Kidney (tissue), 22 donors: ENCODE results near the gene AGRN. TPM values are rescaled to one million over a fixed set of nuclear protein-coding genes. Genes with fewer than 3 reads are reported as not detected.
A peak's percentile ranks its signal among the peaks of the same experiment; 100 is the strongest.

Experiments
- DNase-seq, 5 donors: peaks; one replicate each; pipeline ENCODE4 v3.0.0-alpha.2; 2013 to 2020
- FAIRE-seq: peaks from 2 replicates; lab custom pipeline; 2012; peaks lifted over from hg19 to GRCh38; lab: Jason Lieb, UNC
- H3K27ac ChIP-seq, 2 donors: one replicate each; pipeline ENCODE4 v1.7.0; 2013; ENCODE audit warnings: low read depth in 2 of 2, low read length in 2 of 2, inconsistent platforms in 1 of 2
- H3K27me3 ChIP-seq: one replicate; pipeline ENCODE4 v1.7.1; 2013; ENCODE audit warnings: low read length, inconsistent platforms; ENCODE audit not compliant: control insufficient read depth, insufficient read depth
- H3K36me3 ChIP-seq, 3 donors: one replicate each; pipeline versions ENCODE4 v1.7.0 to v1.7.1; 2013; ENCODE audit warnings: low read length in 3 of 3, control low read depth in 1 of 3, inconsistent platforms in 1 of 3; ENCODE audit not compliant: insufficient read depth in 3 of 3, control insufficient read depth in 2 of 3
- H3K4me1 ChIP-seq, 3 donors: one replicate each; pipeline versions ENCODE4 v1.7.0 to v1.7.1; 2013; ENCODE audit warnings: low read length in 3 of 3, inconsistent platforms in 1 of 3, low read depth in 1 of 3; ENCODE audit not compliant: control insufficient read depth in 2 of 3, insufficient read depth in 2 of 3
- H3K4me3 ChIP-seq, 3 donors: one replicate each; pipeline versions ENCODE4 v1.7.0 to v1.8.1; 2013; ENCODE audit warnings: low read length in 3 of 3, control low read depth in 1 of 3, inconsistent platforms in 1 of 3
- H3K9ac ChIP-seq, 3 donors: one replicate each; pipeline versions ENCODE4 v1.7.0 to v1.7.1; 2013; ENCODE audit warnings: low read length in 3 of 3, control low read depth in 1 of 3, inconsistent platforms in 1 of 3
- H3K9me3 ChIP-seq, 3 donors: one replicate each; pipeline versions ENCODE4 v1.7.0 to v1.7.1; 2013; ENCODE audit warnings: low read length in 3 of 3, control low read depth in 1 of 3, inconsistent platforms in 1 of 3; ENCODE audit not compliant: control insufficient read depth in 2 of 3, insufficient read depth in 1 of 3
- CTCF ChIP-seq: IDR thresholded peaks from 3 replicates; pipeline ENCODE4 v1.5.1; 2012; ENCODE audit warnings: mild to moderate bottlenecking, moderate library complexity, borderline replicate concordance; ENCODE audit not compliant: insufficient read depth; ENCODE audit errors: extremely low read depth
- intact Hi-C: fragments of 100-400 bp; cut with DNase I; formaldehyde crosslinking; loops from one replicate; pipeline ENCODE4 v1.11.1; 2022
- long read RNA-seq, 10 donors: library from polyadenylated mRNA in 1 of 10; unstranded in 1 of 10; transcript quantifications; one replicate each; pipeline ENCODE4 v2.0.0 and lab custom pipeline, GENCODE V29; 2021 to 2026
- polyA plus RNA-seq: library from polyadenylated mRNA; stranded (reverse); fragments of 350-450 nt; fragmentation: Illumina TruSeq; extraction: RNeasy Lipid Tissue Mini Kit (QIAGEN cat#74804); gene quantifications from one replicate; pipeline ENCODE4 v1.2.3, GENCODE V29; 2014; ENCODE audit warnings: low read depth, low replicate concordance; ENCODE audit not compliant: insufficient read depth
- total RNA-seq: library from RNA; stranded (reverse); fragmentation: NEBNext Ultra II Directional; extraction: Animal tissue kit (Norgen Biotek cat#: 25700); gene quantifications from one replicate; pipeline ENCODE4 v1.2.1, GENCODE V29; 2021
- donor health status: control.
- donor health status: control.
- donor health status: control.
- donor health status: control.
- donor health status: control.
- donor health status: DM: yes; HTN: yes; CAD: no.
- donor health status: Normal renal cell carcinoma (clear cell type).

Gene AGRN
- total RNA-seq (261 TPM), polyA plus RNA-seq (78.5 TPM)
- long read RNA-seq, donor 1, full-length matches to known transcripts, result 3 of 50 reads
- long read RNA-seq, donor 1, partial matches to known transcripts, result 47 of 50 reads
- long read RNA-seq, donor 1, other reads (novel, unspliced or antisense), result 0 of 50 reads
- long read RNA-seq, donor 2, full-length matches to known transcripts, result 4 of 70 reads
- long read RNA-seq, donor 2, partial matches to known transcripts, result 66 of 70 reads
- long read RNA-seq, donor 2, other reads (novel, unspliced or antisense), result 0 of 70 reads
- long read RNA-seq, donor 3, full-length matches to known transcripts, result 3 of 100 reads
- long read RNA-seq, donor 3, partial matches to known transcripts, result 97 of 100 reads
- long read RNA-seq, donor 3, other reads (novel, unspliced or antisense), result 0 of 100 reads
- long read RNA-seq, donor 4, full-length matches to known transcripts, result 4 of 25 reads
- long read RNA-seq, donor 4, partial matches to known transcripts, result 21 of 25 reads
- long read RNA-seq, donor 4, other reads (novel, unspliced or antisense), result 0 of 25 reads
- long read RNA-seq, donor 5, result 0 reads
- long read RNA-seq, donor 6, full-length matches to known transcripts, result 7 of 89 reads
- long read RNA-seq, donor 6, partial matches to known transcripts, result 82 of 89 reads
- long read RNA-seq, donor 6, other reads (novel, unspliced or antisense), result 0 of 89 reads
- long read RNA-seq, donor 7, partial matches to known transcripts, result 171 of 185 reads
- long read RNA-seq, donor 7, other reads (novel, unspliced or antisense), result 10 of 185 reads
- long read RNA-seq, donor 8, partial matches to known transcripts, result 27 of 31 reads
- long read RNA-seq, donor 8, other reads (novel, unspliced or antisense), result 0 of 31 reads
- long read RNA-seq, donor 9, full-length matches to known transcripts, result 2 of 7 reads
- long read RNA-seq, donor 9, partial matches to known transcripts, result 5 of 7 reads
- long read RNA-seq, donor 9, other reads (novel, unspliced or antisense), result 0 of 7 reads
- long read RNA-seq, donor 10, full-length matches to known transcripts, result 3 of 23 reads
- long read RNA-seq, donor 10, partial matches to known transcripts, result 20 of 23 reads
- long read RNA-seq, donor 10, other reads (novel, unspliced or antisense), result 0 of 23 reads

- Histone ChIP-seq H3K4me3 (peak within 1 kb of the TSS; percentile 26 to 59 (median 55)), H3K27ac (peak within 1 kb of the TSS; percentile 63 to 72), H3K9ac (no peak within 1 kb of the TSS), H3K36me3 (no peaks in the 10 kb centered on the region), H3K9me3 (no peaks in the 10 kb centered on the region), H3K27me3 (no peaks in the 10 kb centered on the region), H3K4me1 (peaks cover 0 to 20% (median 8%) of the 10 kb centered on the region in 3 donors)
- FAIRE-seq (no peak), DNase-seq (peak in 1 of 5 donors; percentile 87)
- intact Hi-C loops, result no loop called here
- TF ChIP-seq CTCF, result no peak
These were observed at the start of gene AGRN for GRCh38 chr1:1020000-1020404. Gene AGRN (plus strand): TSS chr1:1020120. CDS start chr1:1020173, 53 bp downstream.

GRCh38 chr1:970242-970972 is 49.5 kb upstream of the AGRN start:
- FAIRE-seq, result no peak
- intact Hi-C loops, result no loop called here

More at GRCh38 chr1:970242-970972, 49.5 kb upstream of the AGRN start:
- peaks cover 9% of the 10 kb centered on the region for H3K27me3 ChIP-seq
- H3K4me1 ChIP-seq, result peaks cover 0 to 7% (median 0%) of the 10 kb centered on the region in 3 donors
- no peak for TF ChIP-seq CTCF
- peak in 2 of 5 donors; percentile 32 to 53 for DNase-seq
- no peaks in the 10 kb centered on the region for H3K36me3 ChIP-seq
- no peaks in the 10 kb centered on the region for H3K9me3 ChIP-seq
- H3K9ac ChIP-seq, result no peak overlapping the region
- H3K4me3 ChIP-seq, result no peak overlapping the region
- H3K27ac ChIP-seq, result no peak overlapping the region
